Stomach (tissue), 4 donors: ENCODE results near the gene STAB1.

Experiments
- POLR2A ChIP-seq, 4 donors: fragments of 450-650 bp; IDR thresholded peaks; one replicate each; pipeline ENCODE4 v1.6.1; 2016; ENCODE audit warnings: antibody characterized with exemption in 4 of 4, control low read depth in 2 of 4, mild to moderate bottlenecking in 1 of 4, moderate library complexity in 1 of 4
- POLR2AphosphoS5 ChIP-seq, 3 donors: sonication (generic); formaldehyde crosslinking; IDR thresholded peaks; one replicate each; pipeline ENCODE4 v1.6.1; 2016; ENCODE audit warnings: antibody characterized with exemption in 3 of 3
- TF ChIP-seq, protein P1 (sequence below), 7 experiments: fragments of 450-650 bp in 4 of 7; fragments of 200-600 bp in 3 of 7; sonication (generic) in 3 of 7; IDR thresholded peaks; one replicate each; pipeline ENCODE4 v1.5.1; 2016 to 2019; ENCODE audit warnings: antibody characterized with exemption in 7 of 7, control low read depth in 2 of 7, mild to moderate bottlenecking in 1 of 7

DNA sequence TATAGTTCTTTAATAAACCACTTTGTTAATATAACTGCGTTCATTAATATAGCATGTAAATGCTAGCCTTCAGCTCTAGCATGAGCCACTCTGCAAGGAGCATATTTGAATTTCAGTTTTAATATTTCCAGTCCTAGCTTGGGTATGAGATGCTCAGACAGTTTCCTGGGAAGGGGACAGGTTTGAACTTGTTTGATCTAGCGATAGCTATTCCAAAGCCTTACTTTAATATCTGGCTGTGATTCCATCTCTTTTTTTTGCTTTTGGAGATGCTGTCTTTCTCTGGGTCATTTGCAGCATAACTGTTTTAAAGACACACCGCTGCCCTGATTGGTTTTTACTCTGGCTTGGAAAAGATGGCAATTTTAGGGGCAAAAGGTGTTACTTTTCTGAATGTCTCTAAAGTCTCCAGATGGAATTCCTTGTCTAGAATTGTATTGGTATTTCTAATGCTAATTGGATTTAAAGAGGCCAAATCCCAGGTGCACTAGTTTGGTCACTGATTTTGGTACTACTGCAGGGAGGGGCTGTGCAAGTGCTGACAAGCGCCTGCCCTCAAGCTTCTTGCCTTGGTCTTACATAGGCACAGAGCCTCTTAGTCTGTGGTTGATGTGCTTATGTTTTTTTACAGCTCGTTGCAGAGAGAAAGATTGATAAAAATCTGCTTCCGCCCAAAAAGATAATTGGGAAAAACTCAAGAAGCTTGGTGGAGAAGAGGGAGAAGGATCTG lies 36.9 kb upstream of the STAB1 start:
- TF ChIP-seq, protein P1, sequence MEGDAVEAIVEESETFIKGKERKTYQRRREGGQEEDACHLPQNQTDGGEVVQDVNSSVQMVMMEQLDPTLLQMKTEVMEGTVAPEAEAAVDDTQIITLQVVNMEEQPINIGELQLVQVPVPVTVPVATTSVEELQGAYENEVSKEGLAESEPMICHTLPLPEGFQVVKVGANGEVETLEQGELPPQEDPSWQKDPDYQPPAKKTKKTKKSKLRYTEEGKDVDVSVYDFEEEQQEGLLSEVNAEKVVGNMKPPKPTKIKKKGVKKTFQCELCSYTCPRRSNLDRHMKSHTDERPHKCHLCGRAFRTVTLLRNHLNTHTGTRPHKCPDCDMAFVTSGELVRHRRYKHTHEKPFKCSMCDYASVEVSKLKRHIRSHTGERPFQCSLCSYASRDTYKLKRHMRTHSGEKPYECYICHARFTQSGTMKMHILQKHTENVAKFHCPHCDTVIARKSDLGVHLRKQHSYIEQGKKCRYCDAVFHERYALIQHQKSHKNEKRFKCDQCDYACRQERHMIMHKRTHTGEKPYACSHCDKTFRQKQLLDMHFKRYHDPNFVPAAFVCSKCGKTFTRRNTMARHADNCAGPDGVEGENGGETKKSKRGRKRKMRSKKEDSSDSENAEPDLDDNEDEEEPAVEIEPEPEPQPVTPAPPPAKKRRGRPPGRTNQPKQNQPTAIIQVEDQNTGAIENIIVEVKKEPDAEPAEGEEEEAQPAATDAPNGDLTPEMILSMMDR (IDR thresholded peaks at IDR 0.05) = no peak
- TF ChIP-seq POLR2A (IDR thresholded peaks at IDR 0.05) (no peak), POLR2AphosphoS5 (IDR thresholded peaks at IDR 0.05) (no peak)
